RCC 7860 (cell line): ENCODE measurements around the gene ME3.
"Not testable (repeated sequence)": the region's sequence is repeated elsewhere in the genome, so short reads cannot be mapped to it uniquely, and the experiment has no call there.

Source experiments
- DNase-seq: peaks from one replicate; pipeline ENCODE4 v3.0.0-alpha.2; 2015; ENCODE audit warnings: low spot score
- FAIRE-seq: peaks from 2 replicates; lab custom pipeline; 2012; peaks lifted over from hg19 to GRCh38; lab: Jason Lieb, UNC

The ME3 gene

GRCh38 chr11:86565801-86566312 is 106.6 kb downstream of the ME3 start:
- no peak for FAIRE-seq
- no peak for DNase-seq

- DNase-seq (no peak), FAIRE-seq (no peak)
These were observed 107.0 kb downstream of the ME3 start for GRCh38 chr11:86565388-86565787.

GRCh38 chr11:86562842-86563241 is 109.6 kb downstream of the ME3 start:
- not testable (repeated sequence) for FAIRE-seq, DNase-seq

GRCh38 chr11:86559311-86559945 is 113.0 kb downstream of the ME3 start:
- DNase-seq: peak; percentile 78
- no peak for FAIRE-seq

GRCh38 chr11:86558841-86559240 is 113.6 kb downstream of the ME3 start:
- DNase-seq: no peak
- FAIRE-seq: no peak

GRCh38 chr11:86558207-86558606 is 114.2 kb downstream of the ME3 start:
- DNase-seq: no peak
- no peak for FAIRE-seq

GRCh38 chr11:86555866-86556265 is 116.5 kb downstream of the ME3 start:
- FAIRE-seq (no peak), DNase-seq (no peak)

- DNase-seq (no peak), FAIRE-seq (no peak)
These were observed 117.0 kb downstream of the ME3 start for GRCh38 chr11:86555401-86555800.

GRCh38 chr11:86553265-86553664 is 119.2 kb downstream of the ME3 start:
- FAIRE-seq (no peak), DNase-seq (no peak)

GRCh38 chr11:86551288-86552092 is 120.9 kb downstream of the ME3 start:
- peak; percentile 88 for DNase-seq
- peak; percentile 83 for FAIRE-seq

- FAIRE-seq (no peak), DNase-seq (no peak)
These were observed 121.7 kb downstream of the ME3 start for GRCh38 chr11:86550757-86551156.

GRCh38 chr11:86548271-86548917 is 124.0 kb downstream of the ME3 start:
- DNase-seq (no peak), FAIRE-seq (no peak)

- DNase-seq (no peak), FAIRE-seq (no peak)
These were observed 124.7 kb downstream of the ME3 start for GRCh38 chr11:86547727-86548126.

GRCh38 chr11:86541299-86541698 is 131.1 kb downstream of the ME3 start:
- not testable (repeated sequence) for FAIRE-seq, DNase-seq

- FAIRE-seq: no peak
These were observed 134.2 kb downstream of the ME3 start for GRCh38 chr11:86538223-86538548.

GRCh38 chr11:86537541-86538222 is 134.7 kb downstream of the ME3 start:
- DNase-seq (no peak), FAIRE-seq (no peak)

More at GRCh38 chr11:86538223-86538548, 134.2 kb downstream of the ME3 start:
- no peak for DNase-seq

- DNase-seq: no peak
- FAIRE-seq: no peak
These were observed 136.6 kb downstream of the ME3 start for GRCh38 chr11:86535773-86536172.

- FAIRE-seq: no peak
- peak; percentile 37 for DNase-seq
These were observed 147.6 kb downstream of the ME3 start for GRCh38 chr11:86524620-86525352.

GRCh38 chr11:86523738-86524619 is 148.4 kb downstream of the ME3 start:
- FAIRE-seq (peak; percentile 73), DNase-seq (peak; percentile 94)
